Esophagus muscularis mucosa (tissue), 4 donors: ENCODE results near the gene CROCC.

Experiments used
- CTCF ChIP-seq, 3 experiments: fragments of 200-600 bp in 2 of 3; fragments of 450-650 bp in 1 of 3; sonication (generic) in 2 of 3; IDR thresholded peaks; one replicate each; pipeline ENCODE4 v1.5.1; 2017 to 2019; ENCODE audit warnings: antibody characterized with exemption in 3 of 3, mild to moderate bottlenecking in 2 of 3, moderate library complexity in 1 of 3
- EP300 ChIP-seq: sonication (generic); formaldehyde crosslinking; IDR thresholded peaks from one replicate; pipeline ENCODE4 v1.6.1; 2017; ENCODE audit warnings: antibody characterized with exemption
- POLR2A ChIP-seq: fragments of 450-650 bp; IDR thresholded peaks from one replicate; pipeline ENCODE4 v1.6.1; 2017; ENCODE audit warnings: antibody characterized with exemption, moderate library complexity, mild to moderate bottlenecking, low read depth

- no peak for TF ChIP-seq CTCF (IDR thresholded peaks at IDR 0.05)
- TF ChIP-seq POLR2A: no peak
- no peak for TF ChIP-seq EP300
These were observed 83.0 kb downstream of the CROCC start for GRCh38 chr1:17004466-17005364.
